PC-9 (cell line): ENCODE measurements around the gene SRSF2. TPM values are rescaled to one million over a fixed set of nuclear protein-coding genes. Genes with fewer than 3 reads are reported as not detected.
A peak's percentile ranks its signal among the peaks of the same experiment; 100 is the strongest.

Experiments
- BruUV-seq: library from RNA; stranded (reverse); fragments of 400-500 nt; replicated peaks from 2 replicates; lab custom pipeline; 2021; lab: Mats Ljungman, UMichigan
- CTCF ChIA-PET: fragments of 300-600 bp; sonication (Branson Sonifier 250); formaldehyde crosslinking; loops from one replicate; lab custom pipeline; 2022; ENCODE audit warnings: antibody characterized with exemption; lab: Charles Lee
- POLR2A ChIA-PET: fragments of 300-600 bp; sonication (Branson Sonifier 250); formaldehyde crosslinking; loops from one replicate; lab custom pipeline; 2022; ENCODE audit warnings: antibody characterized with exemption; ENCODE audit not compliant: unreplicated experiment; lab: Charles Lee
- DNase-seq, 2 experiments: peaks; one replicate each; pipeline versions ENCODE4 v3.0.0 to v3.0.0-alpha.2; 2015 to 2022; ENCODE audit warnings: mixed read lengths in 1 of 2
- H2AFZ ChIP-seq: fragments of 200-600 bp; sonication (generic); 2 replicates; pipeline ENCODE4 v1.8.1; 2017; ENCODE audit warnings: antibody characterized with exemption
- H3F3A ChIP-seq: fragments of 200-600 bp; sonication (generic); 2 replicates; pipeline ENCODE4 v1.8.1; 2017; ENCODE audit warnings: antibody characterized with exemption, mild to moderate bottlenecking, low read depth; ENCODE audit not compliant: insufficient read depth
- H3K27ac ChIP-seq: fragments of 200-600 bp; sonication (generic); 2 replicates; pipeline ENCODE4 v1.6.1; 2016; ENCODE audit warnings: mixed run types
- H3K27me3 ChIP-seq: fragments of 200-600 bp; sonication (generic); 2 replicates; pipeline ENCODE4 v1.6.1; 2016; ENCODE audit warnings: low read depth, mixed run types; ENCODE audit not compliant: insufficient read depth
- H3K36me3 ChIP-seq: fragments of 200-600 bp; sonication (generic); 2 replicates; pipeline ENCODE4 v1.6.1; 2016; ENCODE audit warnings: low read depth, mixed run types
- H3K4me1 ChIP-seq: fragments of 200-600 bp; sonication (generic); replicated peaks from 2 replicates; pipeline ENCODE4 v1.6.1; 2016; ENCODE audit warnings: mixed run types; ENCODE audit not compliant: insufficient read depth
- H3K4me2 ChIP-seq: fragments of 200-600 bp; sonication (generic); 2 replicates; pipeline ENCODE4 v1.6.1; 2017; ENCODE audit warnings: mixed run types
- H3K4me3 ChIP-seq: fragments of 200-600 bp; sonication (generic); 2 replicates; pipeline ENCODE4 v1.6.1; 2016; ENCODE audit warnings: mixed run types
- H3K79me2 ChIP-seq: fragments of 200-600 bp; sonication (generic); 2 replicates; pipeline ENCODE4 v1.6.1; 2017; ENCODE audit warnings: low read depth, mixed run types
- H3K9me2 ChIP-seq: fragments of 200-600 bp; sonication (generic); 2 replicates; pipeline ENCODE4 v1.8.1; 2017; ENCODE audit warnings: mild to moderate bottlenecking; ENCODE audit not compliant: insufficient read depth
- H3K9me3 ChIP-seq: fragments of 200-600 bp; sonication (generic); 2 replicates; pipeline ENCODE4 v1.8.1; 2016; ENCODE audit warnings: low read depth; ENCODE audit not compliant: insufficient read depth
- H4K20me1 ChIP-seq: fragments of 200-600 bp; sonication (generic); 2 replicates; pipeline ENCODE4 v1.8.1; 2017; ENCODE audit not compliant: insufficient read depth
- EZH2 ChIP-seq: fragments of 200-600 bp; sonication (generic); IDR thresholded peaks from 2 replicates; pipeline ENCODE4 v1.8.0; 2017; ENCODE audit warnings: antibody characterized with exemption, low read depth
- intact Hi-C: fragments of 100-400 bp; cut with micrococcal nuclease; formaldehyde crosslinking; loops from one replicate; pipeline ENCODE4 v1.10.0; 2022; ENCODE audit not compliant: unreplicated experiment
- total RNA-seq: library from RNA; stranded (reverse); gene quantifications from 2 replicates; pipeline ENCODE4 v1.2.3, GENCODE V29; 2021
- TF ChIP-seq, protein P1 (sequence below): fragments of 200-600 bp; sonication (generic); conservative IDR thresholded peaks from 2 replicates; pipeline ENCODE4 v1.6.1; 2017; ENCODE audit warnings: mixed run types, antibody characterized with exemption, mild to moderate bottlenecking, moderate library complexity

The SRSF2 gene
- total RNA-seq, 1 experiment from 2014 or later, result 186 TPM

GRCh38 chr17:76781056-76781982 lies 44.2 kb upstream of the SRSF2 start:
- no peaks in the 10 kb centered on the region for H3K79me2 ChIP-seq
- no peaks in the 10 kb centered on the region for H4K20me1 ChIP-seq
- ChIA-PET CTCF (no interaction called here), POLR2A (no interaction called here)
- H3K27ac ChIP-seq, result no peak overlapping the region
- H3F3A ChIP-seq, result no peaks in the 10 kb centered on the region
- no peaks in the 10 kb centered on the region for H3K27me3 ChIP-seq
- H3K36me3 ChIP-seq, result no peaks in the 10 kb centered on the region
- H3K9me3 ChIP-seq, result no peaks in the 10 kb centered on the region
- H3K4me3 ChIP-seq, result no peak overlapping the region
- intact Hi-C loops, result no loop called here
- no peak for DNase-seq
- H3K4me2 ChIP-seq, result no peak overlapping the region
- no peaks in the 10 kb centered on the region for H3K4me1 ChIP-seq
- H3K9me2 ChIP-seq, result no peaks in the 10 kb centered on the region
- H2AFZ ChIP-seq, result no peak overlapping the region
- no peak for TF ChIP-seq EZH2
- TF ChIP-seq, protein P1, sequence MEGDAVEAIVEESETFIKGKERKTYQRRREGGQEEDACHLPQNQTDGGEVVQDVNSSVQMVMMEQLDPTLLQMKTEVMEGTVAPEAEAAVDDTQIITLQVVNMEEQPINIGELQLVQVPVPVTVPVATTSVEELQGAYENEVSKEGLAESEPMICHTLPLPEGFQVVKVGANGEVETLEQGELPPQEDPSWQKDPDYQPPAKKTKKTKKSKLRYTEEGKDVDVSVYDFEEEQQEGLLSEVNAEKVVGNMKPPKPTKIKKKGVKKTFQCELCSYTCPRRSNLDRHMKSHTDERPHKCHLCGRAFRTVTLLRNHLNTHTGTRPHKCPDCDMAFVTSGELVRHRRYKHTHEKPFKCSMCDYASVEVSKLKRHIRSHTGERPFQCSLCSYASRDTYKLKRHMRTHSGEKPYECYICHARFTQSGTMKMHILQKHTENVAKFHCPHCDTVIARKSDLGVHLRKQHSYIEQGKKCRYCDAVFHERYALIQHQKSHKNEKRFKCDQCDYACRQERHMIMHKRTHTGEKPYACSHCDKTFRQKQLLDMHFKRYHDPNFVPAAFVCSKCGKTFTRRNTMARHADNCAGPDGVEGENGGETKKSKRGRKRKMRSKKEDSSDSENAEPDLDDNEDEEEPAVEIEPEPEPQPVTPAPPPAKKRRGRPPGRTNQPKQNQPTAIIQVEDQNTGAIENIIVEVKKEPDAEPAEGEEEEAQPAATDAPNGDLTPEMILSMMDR, result no peak
- BruUV-seq, result no TSS peak

DNA sequence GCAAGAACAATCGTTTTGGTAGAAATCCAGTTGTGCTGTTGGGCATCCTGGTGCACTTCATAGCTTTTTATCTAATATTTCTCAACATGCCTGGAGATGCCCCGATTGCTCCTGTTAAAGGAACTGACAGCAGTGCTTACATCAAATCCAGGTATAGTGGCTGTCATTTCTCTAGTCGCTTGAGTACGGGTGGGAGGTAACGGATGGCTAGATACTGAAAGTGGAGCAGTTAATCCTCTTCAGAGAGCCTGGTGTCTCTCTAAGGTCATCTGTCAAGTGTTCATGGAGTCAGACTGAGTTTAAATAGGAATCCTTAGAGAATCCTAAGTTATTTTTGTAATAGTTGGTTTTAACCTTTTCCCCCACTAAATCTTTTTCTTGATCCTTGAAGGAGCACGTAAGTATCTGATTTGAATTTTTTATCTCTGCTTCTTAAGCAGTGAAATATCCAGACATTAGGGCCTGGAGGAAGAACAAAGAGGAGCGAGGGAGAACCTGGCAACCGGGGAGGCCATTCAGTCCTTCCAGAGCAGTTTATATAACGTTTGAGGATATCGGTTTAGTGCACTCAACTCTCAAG lies 38.0 kb upstream of the SRSF2 start:
- H3K4me1 ChIP-seq, result peaks cover 13% of the 10 kb centered on the region; the same call in 1 of the 2 replicates
- H3K79me2 ChIP-seq, result no peaks in the 10 kb centered on the region
- no TSS peak for BruUV-seq

DNA sequence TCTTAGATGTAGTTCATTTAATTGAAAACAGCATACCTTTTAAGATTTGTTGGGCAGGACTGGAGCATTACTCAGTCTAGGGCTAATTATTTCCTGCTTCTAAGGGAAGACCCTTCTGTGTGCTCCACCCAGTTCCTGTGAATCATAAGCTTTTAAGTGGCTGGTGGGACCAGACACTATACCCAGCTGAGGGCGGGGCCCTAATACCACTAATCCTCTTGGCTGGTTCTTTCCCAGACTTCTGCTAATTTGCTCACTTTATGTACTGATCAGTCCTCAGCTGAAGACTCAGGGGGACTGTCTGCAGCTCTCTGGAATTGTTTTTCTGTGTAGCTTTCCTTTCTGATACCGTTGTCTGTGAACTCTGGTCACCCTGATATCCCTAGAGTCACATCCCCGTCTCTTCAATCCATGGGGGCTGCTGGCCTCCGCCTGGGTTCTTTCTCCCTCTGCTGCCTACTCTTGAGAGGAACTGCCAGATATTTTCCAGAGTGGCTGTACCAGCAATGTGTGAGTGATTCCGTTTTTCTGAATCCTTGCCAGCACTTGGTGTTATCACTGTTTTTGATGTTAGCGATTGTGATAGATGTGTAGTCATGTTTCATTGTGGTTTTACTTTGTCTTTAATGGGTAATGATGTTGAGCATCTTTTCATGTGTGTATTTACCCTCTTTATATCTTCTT lies 35.9 kb upstream of the SRSF2 start:
- peak overlapping the region; percentile 26; the same call in 1 of the 2 replicates for H3K4me2 ChIP-seq
- intact Hi-C loops, result no loop called here
- peak; percentile 29 to 66 for DNase-seq
- peak overlapping the region; percentile 45; the same call in 1 of the 2 replicates for H3K27ac ChIP-seq
- BruUV-seq, result no TSS peak
- H3F3A ChIP-seq, result no peaks in the 10 kb centered on the region
- TF ChIP-seq, protein P1, result no peak
- TF ChIP-seq EZH2, result no peak
- no peak overlapping the region for H3K4me3 ChIP-seq
- H3K9me3 ChIP-seq, result no peaks in the 10 kb centered on the region
- H3K4me1 ChIP-seq, result peaks cover 13% of the 10 kb centered on the region; the same call in 1 of the 2 replicates
- H3K79me2 ChIP-seq, result no peaks in the 10 kb centered on the region
- ChIA-PET POLR2A (interaction anchor here (0.7 kb wide), 1 partner anchor 31 kb away, joined by 4 read pairs; no protein-coding TSS in a partner anchor), CTCF (no interaction called here)
- no peak overlapping the region for H2AFZ ChIP-seq
- H3K9me2 ChIP-seq, result no peaks in the 10 kb centered on the region
- H3K27me3 ChIP-seq, result no peaks in the 10 kb centered on the region
- no peaks in the 10 kb centered on the region for H4K20me1 ChIP-seq
- no peaks in the 10 kb centered on the region for H3K36me3 ChIP-seq

More for the DNA sequence above, 38.0 kb upstream of the SRSF2 start:
- no peak for DNase-seq
- no peaks in the 10 kb centered on the region for H3K9me2 ChIP-seq
- no peaks in the 10 kb centered on the region for H3K27me3 ChIP-seq
- no peaks in the 10 kb centered on the region for H4K20me1 ChIP-seq
- CTCF ChIA-PET, result no interaction called here
- H3F3A ChIP-seq, result no peaks in the 10 kb centered on the region
- H3K27ac ChIP-seq, result no peak overlapping the region
- H3K9me3 ChIP-seq, result no peaks in the 10 kb centered on the region
- H3K4me3 ChIP-seq, result no peak overlapping the region
- TF ChIP-seq EZH2, result no peak
- TF ChIP-seq, protein P1, result no peak
- POLR2A ChIA-PET, result no interaction called here
- no peak overlapping the region for H2AFZ ChIP-seq
- H3K36me3 ChIP-seq, result no peaks in the 10 kb centered on the region
- H3K4me2 ChIP-seq, result no peak overlapping the region
- intact Hi-C loops, result no loop called here
